Measurements from ENCODE around the gene HDAC11.

Gene HDAC11

DNA sequence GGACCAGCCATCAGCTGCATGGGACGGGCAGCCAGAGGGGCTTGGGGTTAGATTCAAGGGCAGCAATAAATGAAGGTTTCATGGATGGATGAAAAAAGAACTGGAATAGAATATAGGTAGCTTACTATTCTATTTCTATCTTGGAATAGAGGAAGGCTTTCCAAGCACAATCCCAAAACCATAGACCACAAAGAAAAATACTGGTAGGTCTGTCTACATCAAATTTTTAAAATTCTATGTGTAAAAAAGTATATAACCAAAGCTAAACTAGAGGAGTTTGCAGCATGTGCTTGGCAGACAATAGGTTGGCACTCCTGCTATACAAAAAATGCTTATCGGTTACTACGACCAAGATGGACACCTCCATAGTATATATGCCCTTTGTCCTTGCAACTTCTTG, 61.6 kb downstream of the HDAC11 start:
- TF ChIP-seq, protein P1, sequence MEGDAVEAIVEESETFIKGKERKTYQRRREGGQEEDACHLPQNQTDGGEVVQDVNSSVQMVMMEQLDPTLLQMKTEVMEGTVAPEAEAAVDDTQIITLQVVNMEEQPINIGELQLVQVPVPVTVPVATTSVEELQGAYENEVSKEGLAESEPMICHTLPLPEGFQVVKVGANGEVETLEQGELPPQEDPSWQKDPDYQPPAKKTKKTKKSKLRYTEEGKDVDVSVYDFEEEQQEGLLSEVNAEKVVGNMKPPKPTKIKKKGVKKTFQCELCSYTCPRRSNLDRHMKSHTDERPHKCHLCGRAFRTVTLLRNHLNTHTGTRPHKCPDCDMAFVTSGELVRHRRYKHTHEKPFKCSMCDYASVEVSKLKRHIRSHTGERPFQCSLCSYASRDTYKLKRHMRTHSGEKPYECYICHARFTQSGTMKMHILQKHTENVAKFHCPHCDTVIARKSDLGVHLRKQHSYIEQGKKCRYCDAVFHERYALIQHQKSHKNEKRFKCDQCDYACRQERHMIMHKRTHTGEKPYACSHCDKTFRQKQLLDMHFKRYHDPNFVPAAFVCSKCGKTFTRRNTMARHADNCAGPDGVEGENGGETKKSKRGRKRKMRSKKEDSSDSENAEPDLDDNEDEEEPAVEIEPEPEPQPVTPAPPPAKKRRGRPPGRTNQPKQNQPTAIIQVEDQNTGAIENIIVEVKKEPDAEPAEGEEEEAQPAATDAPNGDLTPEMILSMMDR (IDR thresholded peaks at IDR 0.05; ENCODE audit: unreplicated experiment in 3 of 3), result no peak
- Mint-ChIP-seq H3K9me3 (peaks cover 2% of the 10 kb centered on the region), H3K27me3 (ENCODE audit: low read depth) (peaks cover 36% of the 10 kb centered on the region), H3K36me3 (ENCODE audit: low read depth) (no peaks in the 10 kb centered on the region), H3K27ac (no peak overlapping the region), H3K4me1 (peaks cover 31% of the 10 kb centered on the region), H3K4me3 (no peak overlapping the region)

DNA sequence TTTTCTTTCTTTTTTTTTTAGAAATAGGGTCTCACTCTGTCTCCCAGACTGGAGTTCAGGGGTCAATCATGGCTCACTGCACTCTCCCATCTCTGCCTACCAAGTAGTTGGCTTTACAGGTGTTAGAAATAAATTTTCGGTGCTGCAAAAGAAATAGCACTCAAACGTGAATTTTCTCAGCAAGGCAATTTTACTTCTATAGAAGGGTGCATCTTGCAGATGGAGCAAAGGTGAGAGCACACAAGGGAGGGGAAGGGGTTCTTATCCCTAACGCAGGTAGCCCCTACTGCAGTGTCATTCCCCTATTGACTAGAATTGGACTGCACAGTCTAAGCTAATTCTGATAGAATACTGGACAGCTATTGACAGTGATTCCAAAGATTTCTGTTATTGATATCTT, 62.0 kb downstream of the HDAC11 start:
- H3K9me3 Mint-ChIP-seq, result peaks cover 2% of the 10 kb centered on the region
- no peak overlapping the region for H3K27ac Mint-ChIP-seq
- H3K4me1 Mint-ChIP-seq, result peaks cover 31% of the 10 kb centered on the region
- H3K27me3 Mint-ChIP-seq (ENCODE audit: low read depth), result peaks cover 38% of the 10 kb centered on the region
- no peak overlapping the region for H3K4me3 Mint-ChIP-seq
- no peaks in the 10 kb centered on the region for H3K36me3 Mint-ChIP-seq (ENCODE audit: low read depth)
- TF ChIP-seq, protein P1 (IDR thresholded peaks at IDR 0.05; ENCODE audit: unreplicated experiment in 3 of 3), result no peak

DNA sequence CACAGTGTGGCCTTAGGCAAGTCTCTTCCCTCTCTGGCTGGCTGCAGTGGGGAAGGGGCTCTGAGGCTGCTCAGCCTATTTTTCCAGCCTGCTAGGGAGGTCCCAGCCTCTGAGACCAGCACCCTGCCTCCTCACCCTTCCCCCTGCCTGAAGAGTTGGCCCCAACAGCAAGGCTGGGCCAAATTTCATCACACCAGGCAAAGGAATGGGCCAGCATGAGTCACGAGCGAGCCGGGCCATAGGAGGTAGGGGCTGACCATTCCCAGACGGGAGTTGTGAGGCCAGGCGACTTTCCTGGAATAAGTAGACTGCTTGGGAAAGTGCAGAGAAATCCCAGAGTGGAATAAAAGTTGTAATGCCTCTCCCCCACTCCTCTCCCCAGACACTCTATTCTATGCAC, 63.1 kb downstream of the HDAC11 start:
- no peak overlapping the region for H3K27ac Mint-ChIP-seq
- TF ChIP-seq, protein P1 (IDR thresholded peaks at IDR 0.05; ENCODE audit: unreplicated experiment in 3 of 3), result no peak
- no peaks in the 10 kb centered on the region for H3K36me3 Mint-ChIP-seq (ENCODE audit: low read depth)
- no peak overlapping the region for H3K4me3 Mint-ChIP-seq
- peaks cover 35% of the 10 kb centered on the region for H3K4me1 Mint-ChIP-seq
- H3K9me3 Mint-ChIP-seq, result no peaks in the 10 kb centered on the region
- peaks cover 41% of the 10 kb centered on the region for H3K27me3 Mint-ChIP-seq (ENCODE audit: low read depth)

DNA sequence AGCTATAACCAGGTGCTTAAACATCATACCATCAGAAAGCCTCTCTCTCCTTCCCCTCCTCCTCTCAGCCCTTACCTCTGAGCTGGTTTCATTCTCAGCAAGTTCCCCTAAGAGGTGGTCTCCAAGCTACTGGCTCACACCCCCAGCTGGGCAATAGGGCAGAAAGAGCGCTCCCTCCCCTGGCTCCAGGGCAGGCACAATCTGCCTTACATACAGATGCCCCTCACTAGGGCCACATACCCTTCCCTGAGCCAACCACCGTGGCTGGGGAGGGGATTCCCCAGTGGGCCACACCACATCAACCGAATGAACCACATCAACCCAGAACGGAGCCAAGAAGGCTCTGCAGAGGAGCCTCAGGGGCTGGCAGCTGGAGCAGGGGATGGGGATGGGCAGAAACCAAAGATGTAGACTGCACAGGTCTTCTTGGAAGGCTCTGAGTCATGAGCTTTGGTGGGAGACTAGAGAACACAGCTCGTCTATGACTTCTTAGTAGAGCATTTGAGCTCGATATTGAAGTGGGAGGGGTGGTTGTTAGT, 64.3 kb downstream of the HDAC11 start:
- no peak overlapping the region for H3K4me3 Mint-ChIP-seq
- H3K27me3 Mint-ChIP-seq (ENCODE audit: low read depth), result peaks cover 36% of the 10 kb centered on the region
- peak overlapping the region in 2 of 3 experiments; percentile 13 to 43 for H3K27ac Mint-ChIP-seq
- H3K9me3 Mint-ChIP-seq, result no peaks in the 10 kb centered on the region
- TF ChIP-seq, protein P1 (IDR thresholded peaks at IDR 0.05; ENCODE audit: unreplicated experiment in 3 of 3), result no peak
- H3K36me3 Mint-ChIP-seq (ENCODE audit: low read depth), result no peaks in the 10 kb centered on the region
- H3K4me1 Mint-ChIP-seq, result peaks cover 29% of the 10 kb centered on the region

DNA sequence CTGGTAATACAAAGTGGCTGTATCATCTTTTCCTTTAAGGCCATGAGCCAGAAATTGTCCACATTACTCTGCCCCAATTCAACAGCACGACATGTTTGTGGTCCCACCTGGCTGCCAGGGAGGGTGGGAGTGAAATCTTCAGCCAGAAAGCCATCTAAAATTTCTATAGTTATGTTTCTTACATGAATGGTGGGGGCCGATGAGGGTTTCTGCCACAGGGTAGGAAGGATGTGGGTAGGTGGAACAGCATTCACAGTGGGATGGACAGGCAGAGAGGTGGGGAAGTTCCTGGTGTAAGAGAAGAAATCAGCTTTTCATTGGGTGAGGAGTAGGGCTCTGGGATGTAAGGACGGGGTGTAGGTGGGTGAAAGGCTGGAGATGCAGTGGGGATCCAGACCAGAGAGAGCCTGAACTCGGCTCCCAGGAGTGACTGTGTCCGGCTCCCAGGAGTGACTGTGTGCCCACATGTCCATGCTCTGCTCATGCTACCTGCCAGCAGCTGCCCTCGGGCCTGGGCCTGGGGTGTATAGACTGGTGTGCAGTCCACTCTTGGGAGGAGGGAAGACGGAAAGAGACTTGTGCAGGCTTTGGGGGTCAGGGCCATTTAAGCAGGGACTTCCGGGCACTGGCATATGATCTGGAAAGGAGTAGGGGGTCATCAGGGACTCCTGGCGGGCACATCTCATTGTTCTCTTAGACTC, 65.0 kb downstream of the HDAC11 start:
- no peak overlapping the region for H3K4me3 Mint-ChIP-seq
- peaks cover 31% of the 10 kb centered on the region for H3K4me1 Mint-ChIP-seq
- peak overlapping the region in 2 of 3 experiments; percentile 13 to 43 for H3K27ac Mint-ChIP-seq
- H3K27me3 Mint-ChIP-seq (ENCODE audit: low read depth), result peaks cover 41% of the 10 kb centered on the region
- TF ChIP-seq, protein P1 (IDR thresholded peaks at IDR 0.05; ENCODE audit: unreplicated experiment in 3 of 3), result no peak
- H3K9me3 Mint-ChIP-seq, result no peaks in the 10 kb centered on the region
- H3K36me3 Mint-ChIP-seq (ENCODE audit: low read depth), result no peaks in the 10 kb centered on the region

Measured in nephron (organoid).